Cerebellar nuclear complex (tissue), 1 donor: ENCODE results near the gene SLC35E2B.
A peak's percentile ranks its signal among the peaks of the same experiment; 100 is the strongest.
"Not testable (repeated sequence)": the region's sequence is repeated elsewhere in the genome, so short reads cannot be mapped to it uniquely, and the experiment has no call there.

ENCODE experiments used
- DNase-seq, 2 experiments: peaks; one replicate each; lab custom pipeline; 2025; lab: John Stamatoyannopoulos, UW

The SLC35E2B gene

DNA sequence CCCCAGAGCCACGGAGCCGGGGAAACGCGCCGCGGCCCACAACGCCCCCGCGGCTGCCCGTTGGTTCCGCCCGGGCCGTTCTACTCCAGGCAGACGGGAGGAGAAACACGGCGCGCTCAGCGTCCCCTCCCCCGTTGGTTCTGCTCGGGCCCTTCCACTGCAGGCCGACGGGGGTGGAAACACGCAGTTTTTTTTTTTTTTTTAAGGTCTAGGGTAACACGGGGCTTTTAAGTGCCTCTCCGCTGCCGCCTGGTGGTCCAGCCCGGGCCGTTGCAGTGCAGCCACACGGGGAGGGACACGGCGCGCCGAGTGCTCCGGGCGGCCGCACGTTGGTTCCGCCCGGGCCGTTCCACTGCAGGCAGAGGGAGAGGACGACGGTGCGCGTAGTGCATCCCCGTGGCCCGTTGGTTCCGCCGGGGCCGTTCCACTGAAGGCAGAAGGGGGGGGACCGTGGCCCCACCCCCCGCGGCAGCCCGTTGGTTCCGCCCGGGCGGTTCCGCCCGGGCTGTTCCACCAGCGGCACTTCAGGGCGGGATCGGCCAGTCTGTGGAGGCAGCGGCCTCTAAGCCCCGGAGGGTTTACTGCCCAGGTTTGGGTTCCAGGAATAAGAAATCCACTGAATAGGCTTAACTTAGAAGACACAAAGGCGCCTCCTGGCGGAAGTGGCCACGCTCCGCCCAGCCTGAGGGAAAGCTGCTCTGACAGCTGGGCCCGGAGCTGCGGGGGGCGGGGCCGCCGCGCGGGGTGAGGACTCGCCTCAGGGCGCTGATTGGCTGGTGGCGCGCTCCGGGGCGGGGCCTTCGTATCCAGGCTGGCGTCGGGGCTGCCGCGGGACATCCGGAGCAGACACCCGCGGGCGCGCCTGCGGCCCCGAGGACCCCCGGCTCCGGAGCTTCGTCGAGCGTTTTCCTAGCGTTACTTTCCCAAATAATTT lies at the start of gene SLC35E2B:
TSS of gene SLC35E2B (minus strand) at position 82 of the 934 bp plus-strand sequence. CDS start 16,096 bp downstream, outside the sequence.
- peak in 1 of 2 experiments; percentile 9 for DNase-seq

GRCh38 chr1:1741013-1741412 lies 48.4 kb upstream of the SLC35E2B start:
- not testable (repeated sequence) for DNase-seq

DNA sequence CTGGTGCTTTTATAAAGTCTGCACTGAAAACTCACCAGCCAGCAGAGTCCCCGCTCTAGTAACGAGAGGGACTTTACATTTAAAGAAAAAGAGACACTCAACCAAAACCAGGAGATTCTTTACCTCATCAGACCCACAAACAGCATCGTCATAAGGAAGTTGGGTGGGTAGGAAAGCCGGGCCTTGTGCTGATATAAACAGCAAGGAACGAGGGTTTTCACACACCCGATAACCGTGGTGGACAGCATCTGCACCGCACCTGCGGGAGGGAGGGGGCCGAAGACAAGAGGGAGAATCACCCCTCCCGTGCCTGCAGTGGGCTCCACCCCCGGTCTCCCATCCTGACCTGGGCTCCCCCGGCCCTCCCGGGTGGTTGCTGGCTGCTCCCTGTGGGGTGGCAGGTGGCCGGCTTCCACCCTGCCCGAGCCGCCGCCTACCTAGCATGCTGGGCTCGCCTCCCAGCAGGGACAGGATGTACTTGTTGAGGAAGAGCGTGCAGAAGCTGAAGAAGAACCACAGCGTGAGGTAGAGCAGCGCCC lies 46.3 kb upstream of the SLC35E2B start:
- not testable (repeated sequence) for DNase-seq

GRCh38 chr1:1737675-1738590 lies 45.3 kb upstream of the SLC35E2B start:
- DNase-seq, result not testable (repeated sequence)

DNA sequence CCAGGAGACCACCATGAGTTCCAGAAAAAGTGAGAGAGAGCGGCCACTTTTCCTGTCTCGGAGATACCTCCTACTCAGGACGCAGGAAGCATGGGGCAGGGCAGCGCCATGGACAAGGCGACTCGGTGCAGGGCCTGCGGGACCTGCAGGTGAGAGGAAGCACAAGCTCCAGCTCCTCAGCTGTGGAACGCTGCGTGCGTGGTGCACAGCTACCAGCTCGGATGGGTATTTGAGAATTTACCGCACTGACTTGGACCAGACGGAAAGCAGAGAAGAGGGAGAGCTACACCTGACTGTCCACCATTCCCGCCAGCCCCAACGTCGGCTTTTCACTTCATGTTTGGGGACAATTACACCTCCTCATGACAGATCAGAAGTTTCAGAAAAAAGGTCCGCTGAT lies 39.8 kb upstream of the SLC35E2B start:
- no peak for DNase-seq

DNA sequence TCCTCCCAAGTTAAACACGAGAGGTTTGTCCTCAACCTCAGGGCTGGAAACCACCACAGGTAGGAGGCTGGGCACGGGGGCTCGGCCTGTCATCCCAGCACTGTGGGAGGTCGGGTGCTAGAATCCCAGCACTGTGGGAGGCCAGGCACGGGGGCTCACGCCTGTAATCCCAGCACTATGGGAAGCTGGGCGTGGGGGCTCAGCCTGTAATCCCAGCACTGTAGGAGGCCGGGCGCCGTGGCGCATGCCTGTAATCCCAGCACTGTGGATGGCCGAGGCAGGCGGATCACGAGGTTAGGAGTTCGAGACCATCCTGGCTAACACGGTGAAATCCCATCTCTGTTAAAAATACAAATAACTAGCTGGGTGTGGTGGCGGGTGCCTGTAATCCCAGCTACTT lies 38.3 kb upstream of the SLC35E2B start:
- DNase-seq, result no peak

GRCh38 chr1:1730230-1730629 lies 37.6 kb upstream of the SLC35E2B start:
- not testable (repeated sequence) for DNase-seq

DNA sequence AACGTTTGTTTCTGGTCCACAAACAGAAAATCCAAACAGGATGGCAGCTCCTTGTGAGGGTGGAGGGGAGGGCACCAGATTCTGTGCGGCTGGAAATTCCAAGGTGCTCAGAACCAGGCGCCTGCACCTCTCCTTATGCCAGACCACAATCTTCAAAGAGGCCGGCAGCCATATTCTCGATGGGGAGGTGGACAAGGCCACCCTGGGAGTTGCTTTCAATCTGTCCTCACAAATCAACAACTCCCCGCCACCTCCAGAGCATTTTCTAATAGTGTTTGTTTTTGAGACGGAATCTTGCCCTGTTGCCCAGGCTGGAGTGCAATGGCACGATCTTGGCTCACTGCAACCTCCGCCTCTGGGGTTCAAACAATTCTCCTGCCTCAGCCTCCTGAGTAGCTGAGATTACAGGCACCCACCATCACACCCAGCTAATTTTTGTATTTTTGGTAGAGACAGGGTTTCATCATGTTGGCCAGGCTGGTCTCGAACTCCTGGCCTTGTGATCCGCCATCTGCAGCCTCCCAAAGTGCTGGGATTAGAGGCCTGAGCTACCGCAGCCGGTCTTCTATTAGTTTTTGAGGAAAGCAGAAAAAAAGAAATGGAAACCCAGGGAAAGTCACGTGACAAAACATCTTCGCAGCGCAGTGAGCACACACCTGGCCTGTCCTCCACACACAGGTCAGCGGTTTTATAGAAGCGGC lies 36.7 kb upstream of the SLC35E2B start:
- DNase-seq, result not testable (repeated sequence)

DNA sequence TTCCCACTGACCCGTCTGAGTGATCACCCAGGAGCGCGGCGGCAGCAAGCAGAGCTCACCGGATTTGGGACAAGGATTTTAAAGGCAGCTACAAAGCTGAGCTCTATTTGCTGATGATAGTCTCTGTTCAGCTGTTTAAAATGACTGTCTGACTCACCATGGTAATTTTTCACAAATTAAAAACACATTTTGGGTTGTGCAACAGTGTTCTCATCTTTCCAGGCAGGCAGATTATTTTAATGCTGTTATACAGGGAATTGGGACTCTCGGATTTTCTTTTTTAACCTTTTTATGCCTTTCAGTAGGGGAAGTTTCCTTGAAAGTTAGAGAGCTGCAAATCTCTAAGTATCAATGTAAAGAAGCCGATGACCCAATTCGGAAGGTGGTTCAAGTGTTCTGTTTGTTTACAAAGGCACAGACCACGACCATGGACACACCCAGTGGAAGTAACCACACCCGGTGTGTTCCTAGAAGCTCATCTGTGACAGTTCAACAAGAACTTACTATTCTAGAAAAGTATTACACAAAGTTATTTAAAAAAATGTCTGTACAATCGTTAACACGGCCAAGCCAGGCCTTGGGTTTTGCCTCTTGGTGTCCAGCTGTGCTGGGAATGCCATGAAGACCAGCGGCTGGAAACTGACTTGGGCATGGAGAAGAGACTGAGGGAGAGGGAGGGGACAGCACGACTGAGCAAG lies 35.9 kb upstream of the SLC35E2B start:
- DNase-seq, result not testable (repeated sequence)

- not testable (repeated sequence) for DNase-seq
Observed at GRCh38 chr1:1727131-1727651, 34.6 kb upstream of the SLC35E2B start.

GRCh38 chr1:1726088-1726487 lies 33.5 kb upstream of the SLC35E2B start:
- DNase-seq, result not testable (repeated sequence)

DNA sequence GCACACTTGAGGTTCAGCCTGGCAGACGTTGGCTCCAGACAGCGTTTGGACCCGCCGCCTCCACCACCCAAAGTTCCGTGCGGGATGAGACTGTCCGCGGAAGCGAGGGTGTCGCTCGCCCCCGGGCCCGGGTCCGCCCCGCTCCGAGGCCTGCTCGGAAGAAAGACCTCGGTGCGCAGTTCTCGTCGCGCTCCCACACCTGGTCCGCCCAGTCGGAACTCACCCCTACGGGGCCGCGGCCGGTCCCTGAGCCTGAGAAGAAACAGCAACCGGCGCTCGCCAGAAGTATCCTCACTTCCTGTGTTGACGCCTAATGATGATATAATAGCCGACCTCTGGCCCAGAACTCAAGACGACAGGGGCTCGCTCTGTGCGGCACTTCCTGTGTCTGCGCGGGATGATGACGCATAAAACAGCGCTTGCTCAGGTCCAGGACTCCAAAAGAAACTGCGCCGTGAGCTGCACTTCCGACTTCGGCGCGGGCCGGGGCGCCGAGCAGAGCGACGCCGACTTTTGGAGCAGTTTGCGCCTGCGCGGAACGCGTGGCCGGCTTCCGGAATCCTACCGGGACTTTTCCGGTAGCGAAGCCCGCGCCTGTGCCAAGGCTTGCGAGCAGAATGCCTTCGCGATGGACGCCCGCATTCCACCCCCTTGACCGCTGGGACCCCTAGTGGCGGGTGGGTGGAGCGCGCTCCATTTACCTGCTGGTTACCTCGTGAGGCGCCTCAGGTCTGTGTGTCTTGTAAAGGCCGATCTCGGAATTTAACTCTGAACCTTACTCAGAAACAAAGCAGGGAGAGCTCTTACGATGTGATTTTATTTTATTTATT lies 31.7 kb upstream of the SLC35E2B start, which contains the start of gene CDK11A:
TSS of gene CDK11A (minus strand) at position 323 of the 830 bp plus-strand sequence. CDS start 1,539 bp downstream, outside the sequence.
- DNase-seq, result peak; percentile 76 to 89

- no peak for DNase-seq
Observed at GRCh38 chr1:1721201-1721600, 28.6 kb upstream of the SLC35E2B start.

DNA sequence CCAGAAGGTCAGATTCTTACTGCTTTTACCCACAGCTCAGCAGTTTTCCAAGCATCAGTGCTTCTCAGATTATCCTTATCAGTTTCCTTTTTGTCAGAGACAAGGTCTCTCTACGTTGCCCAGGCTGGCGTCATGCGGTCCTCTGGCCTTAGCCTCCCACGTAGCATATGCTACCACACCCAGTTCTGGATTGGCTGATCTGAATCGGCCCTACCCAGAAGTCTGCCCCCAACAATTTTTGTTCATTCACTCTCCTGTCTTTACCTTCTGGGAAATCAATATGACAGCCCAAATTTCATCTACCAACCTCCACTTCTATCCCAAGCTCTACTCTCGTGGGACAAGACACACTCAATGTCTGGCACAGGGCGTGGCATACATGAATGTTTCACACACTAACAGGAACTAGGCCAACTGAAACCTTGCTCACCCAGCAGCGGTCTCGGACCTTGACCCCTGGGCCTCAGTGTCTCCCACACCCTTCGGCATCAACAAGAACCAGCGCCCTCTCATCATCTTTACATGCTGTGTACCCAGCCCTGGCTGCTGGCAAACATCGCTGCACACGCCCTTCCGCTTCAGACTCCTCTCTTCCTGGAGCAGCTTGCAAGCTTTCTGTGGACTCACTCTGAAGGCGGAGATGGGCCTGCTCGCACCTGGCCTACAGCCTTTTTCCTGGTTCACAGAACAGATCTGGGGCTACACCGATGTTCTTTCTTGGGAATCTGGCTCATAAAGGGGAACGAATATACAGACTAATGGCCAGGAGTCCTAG lies 22.7 kb upstream of the SLC35E2B start:
- not testable (repeated sequence) for DNase-seq

- DNase-seq, result not testable (repeated sequence)
Observed at GRCh38 chr1:1707897-1708296, 15.3 kb upstream of the SLC35E2B start.

DNA sequence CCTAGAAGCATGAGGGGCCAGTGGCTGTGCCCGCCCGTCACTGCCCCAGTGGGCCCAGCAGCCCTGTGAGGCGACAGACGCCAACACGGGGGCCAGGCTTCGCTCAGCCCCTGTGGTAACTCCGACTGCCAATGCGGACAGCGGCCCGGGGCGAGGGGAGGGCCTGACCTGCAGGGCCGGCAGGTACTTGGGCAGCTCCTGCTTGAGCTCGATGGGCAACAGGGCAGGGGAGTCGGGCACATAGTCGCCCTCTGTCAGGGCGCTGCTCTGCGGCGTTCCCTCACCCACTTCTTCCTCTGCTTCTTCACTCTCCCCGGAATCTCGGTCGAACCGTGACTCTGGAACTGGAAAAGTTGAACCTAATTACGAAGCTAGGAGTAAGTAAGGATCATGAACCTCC lies 14.6 kb upstream of the SLC35E2B start:
- not testable (repeated sequence) for DNase-seq

- DNase-seq, result not testable (repeated sequence)
Observed at GRCh38 chr1:1705623-1706022, 13.0 kb upstream of the SLC35E2B start.

DNA sequence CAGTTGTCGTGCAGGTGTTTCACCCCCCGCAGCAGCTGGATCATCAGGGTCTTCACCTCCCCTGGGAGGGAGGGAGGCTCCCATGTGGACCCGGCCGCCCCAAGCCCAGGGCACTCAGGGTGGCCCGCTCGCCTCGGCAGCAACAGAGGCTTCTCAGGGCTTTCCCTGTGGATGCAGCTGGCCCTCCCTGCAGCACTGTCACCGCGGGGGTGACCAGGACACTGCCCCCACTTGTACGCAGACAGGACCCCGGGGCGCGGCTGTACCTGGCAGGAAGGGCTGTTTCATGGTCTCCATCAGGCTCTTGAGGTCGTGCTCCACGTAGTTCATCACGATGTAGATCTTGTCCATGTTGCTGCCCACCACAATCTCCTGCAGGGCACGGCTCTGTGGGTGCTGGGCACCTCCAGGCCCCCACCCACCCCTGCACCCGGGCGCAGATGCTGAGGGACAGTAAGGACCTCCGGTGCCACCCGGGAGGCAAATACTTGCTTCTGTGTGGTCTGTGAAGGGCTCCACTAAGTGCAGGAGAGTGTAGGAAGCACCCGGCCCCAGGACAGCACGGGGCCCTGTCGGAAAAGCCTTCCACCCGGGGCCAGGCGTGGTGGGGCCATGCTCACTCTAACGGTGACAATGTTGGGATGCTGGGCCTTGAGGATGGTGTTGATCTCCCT lies 11.8 kb upstream of the SLC35E2B start:
- DNase-seq, result not testable (repeated sequence)
